SK-MEL-5 (cell line): ENCODE data around the gene ZNF560. TPM values are rescaled to one million over a fixed set of nuclear protein-coding genes. Genes with fewer than 3 reads are reported as not detected.
A peak's percentile ranks its signal among the peaks of the same experiment; 100 is the strongest.

Experiments used
- DNase-seq: peaks from one replicate; pipeline ENCODE4 v3.0.0-alpha.2; 2016; ENCODE audit warnings: low read depth, low spot score
- in situ Hi-C: cut with HindIII; loops from 2 replicates; pipeline ENCODE4 v1.10.0; 2016; ENCODE audit warnings: low sequenced_read_pairs, high pct_unique_total_duplicates, low pct_unique_long_range_greater_than_20kb
- total RNA-seq: library from RNA; depleted of rRNA; stranded (reverse); fragments of >200 nt; shearing (Covaris generic); gene quantifications from 2 replicates; pipeline ENCODE4 v1.2.3, GENCODE V29; 2014; rRNA removed

Gene ZNF560
- total RNA-seq, 1 experiment from 2014 or later = 0.69 TPM

DNA sequence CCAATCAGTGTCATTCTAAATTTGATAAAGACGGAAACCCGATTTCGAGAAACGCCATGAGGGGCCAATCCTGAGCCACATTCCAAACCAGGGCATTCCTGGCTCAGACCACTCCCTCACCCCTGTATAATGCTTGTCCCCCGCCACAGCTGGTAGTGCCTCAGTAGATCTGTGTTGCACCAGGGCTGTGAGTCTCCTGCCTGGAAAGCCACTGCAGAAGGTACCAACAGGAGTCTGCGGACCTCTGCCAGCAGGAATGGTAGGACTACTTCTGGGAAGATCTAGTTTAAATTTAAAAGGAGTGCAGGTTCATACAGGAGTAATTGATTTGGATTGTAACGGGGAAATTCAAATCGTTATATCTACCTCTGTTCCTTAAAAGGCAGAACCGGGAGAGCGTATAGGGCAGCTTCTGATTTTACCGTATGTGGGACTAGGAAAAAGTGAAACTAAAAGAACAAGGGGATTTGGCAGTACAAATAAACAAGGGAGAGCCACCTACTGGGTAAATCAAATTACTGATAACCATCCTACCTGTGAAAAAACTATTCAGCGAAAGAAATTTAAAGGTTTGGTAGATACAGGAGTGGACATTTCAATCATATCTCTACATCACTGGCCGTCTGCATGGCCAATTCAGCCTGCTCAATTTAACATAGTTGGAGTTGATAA is 42.3 kb downstream of the ZNF560 start:
- in situ Hi-C loops = no loop called here
- peak; percentile 14 for DNase-seq

GRCh38 chr19:9453953-9454352 is 44.5 kb downstream of the ZNF560 start:
- no peak for DNase-seq
- in situ Hi-C loops = no loop called here

- no peak for DNase-seq
- in situ Hi-C loops = no loop called here
These were observed 53.4 kb downstream of the ZNF560 start for GRCh38 chr19:9445037-9445436.

GRCh38 chr19:9436358-9436757 is 62.1 kb downstream of the ZNF560 start:
- DNase-seq = no peak
- in situ Hi-C loops = no loop called here

DNA sequence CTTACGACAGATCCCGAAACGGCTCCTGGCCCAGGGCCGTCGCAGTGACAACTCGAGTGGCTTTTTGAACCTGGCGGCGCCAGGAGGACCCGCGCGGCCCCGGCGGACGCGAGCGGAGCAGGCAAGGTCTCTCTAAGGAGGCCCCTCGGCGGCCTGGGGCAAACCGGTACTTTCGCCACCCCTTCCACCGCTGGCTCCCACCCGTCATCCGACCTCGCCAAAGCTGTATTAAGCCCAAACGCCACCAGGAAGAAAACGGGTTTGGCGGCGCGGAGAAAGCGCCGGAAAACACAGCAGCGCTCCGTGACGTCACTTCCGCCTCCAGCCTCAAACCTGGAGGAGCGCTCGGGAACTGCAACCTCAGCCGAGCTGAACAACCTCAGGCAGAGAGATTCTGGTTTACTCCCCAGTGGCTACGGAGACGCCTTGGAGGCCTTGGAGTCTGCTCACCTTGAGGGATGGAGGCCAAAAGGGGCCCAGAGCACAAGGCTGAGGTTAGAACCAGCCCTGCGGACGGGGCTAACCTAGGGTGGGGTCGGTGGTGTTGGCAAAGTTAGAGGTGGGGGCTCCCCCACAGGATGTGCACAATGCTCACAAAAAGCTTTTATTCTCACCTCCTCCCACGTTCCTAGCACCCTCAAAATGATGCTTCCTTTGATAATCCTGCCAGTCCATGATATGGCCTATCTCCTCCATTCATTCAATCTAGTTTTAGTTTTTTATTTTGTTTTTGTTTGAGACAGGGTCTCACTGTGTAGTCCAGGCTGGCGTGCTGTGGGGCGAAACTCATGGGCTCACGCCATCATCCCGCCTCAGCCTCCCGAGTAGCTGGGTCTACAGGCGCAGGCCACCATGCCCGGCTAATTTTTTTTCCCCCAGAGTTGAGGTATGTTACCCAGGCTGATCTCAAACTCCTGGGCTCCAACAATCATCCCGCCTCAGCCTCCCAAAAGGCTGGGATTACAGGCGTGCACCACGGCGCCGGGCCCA is 62.8 kb downstream of the ZNF560 start, which contains the start of gene ZNF266:
TSS of gene ZNF266 (minus strand) at position 295 of the 990 bp plus-strand sequence. CDS start 15,484 bp downstream, outside the sequence.
- in situ Hi-C loops = no loop called here
- peak; percentile 89 for DNase-seq

- DNase-seq = peak; percentile 23
These were observed 66.9 kb downstream of the ZNF560 start for GRCh38 chr19:9431475-9431874.

DNA sequence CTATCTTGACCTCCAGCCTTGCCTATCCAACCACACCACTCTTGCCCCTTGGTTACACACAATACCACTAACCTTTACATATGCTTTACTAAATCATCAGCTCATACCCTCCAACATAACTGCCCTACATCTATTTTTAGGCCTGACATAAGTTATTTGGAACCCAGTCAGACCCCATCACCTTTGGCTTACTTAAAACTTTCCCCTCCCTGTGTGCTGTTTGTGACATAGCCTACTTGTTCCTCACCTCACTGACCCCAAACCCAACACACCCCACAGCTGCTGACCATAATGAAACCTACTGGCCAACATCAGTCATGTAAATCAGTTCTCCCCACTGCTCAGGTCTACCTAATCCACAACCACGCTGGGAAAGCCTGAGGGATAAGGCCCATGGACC is 68.0 kb downstream of the ZNF560 start:
- DNase-seq = no peak
- in situ Hi-C loops = no loop called here

More at GRCh38 chr19:9431475-9431874, 66.9 kb downstream of the ZNF560 start:
- in situ Hi-C loops = no loop called here

GRCh38 chr19:9427941-9428340 is 70.5 kb downstream of the ZNF560 start:
- DNase-seq = no peak
- in situ Hi-C loops = no loop called here

Other genes starting within 250 kb of the ZNF560 start
- gene OR7E24, start 247.7 kb downstream of the ZNF560 start, total RNA-seq = not detected in 2 replicates
- 4.2 and 5.6 TPM in 2 replicates for gene ZNF699, start 188.8 kb downstream of the ZNF560 start, total RNA-seq
- gene ZNF559, start 174.4 kb downstream of the ZNF560 start, total RNA-seq = 16.3 and 18.8 TPM in 2 replicates
- 1.2 and 2.5 TPM in 2 replicates for gene ZNF177, start 135.6 kb downstream of the ZNF560 start, total RNA-seq
- gene ZNF266, start 63.0 kb downstream of the ZNF560 start, total RNA-seq = 10.4 and 11.3 TPM in 2 replicates
- gene ZNF426, start 40.0 kb upstream of the ZNF560 start, total RNA-seq = 11.4 and 11.6 TPM in 2 replicates
- gene ZNF121, start 85.9 kb upstream of the ZNF560 start, total RNA-seq = 52.8 and 57.2 TPM in 2 replicates
- 16.4 and 19.9 TPM in 2 replicates for gene ZNF561, start 122.6 kb upstream of the ZNF560 start, total RNA-seq
- gene ZNF562, start 176.5 kb upstream of the ZNF560 start, total RNA-seq = 27.1 and 28.3 TPM in 2 replicates